Epithelial cell of proximal tubule (primary cell): ENCODE results near the gene NXF2. TPM values are rescaled to one million over a fixed set of nuclear protein-coding genes. Genes with fewer than 3 reads are reported as not detected.

Source experiments
- DNase-seq: peaks from one replicate; pipeline ENCODE4 v3.0.0-alpha.2; 2011; ENCODE audit warnings: low read depth
- H3K4me3 ChIP-seq: 2 replicates; pipeline ENCODE4 v1.5.1; 2011; ENCODE audit warnings: low read depth, mild to moderate bottlenecking, low read length
- total RNA-seq: library from RNA; depleted of rRNA; stranded (reverse); fragments of >200 nt; gene quantifications from 2 replicates; pipeline ENCODE4 v1.2.3, GENCODE V29; 2015
- TF ChIP-seq, protein P1 (sequence below): conservative IDR thresholded peaks from 2 replicates; pipeline ENCODE4 v1.5.1; 2012; ENCODE audit warnings: low read depth, mild to moderate bottlenecking, low read length

The NXF2 gene
- total RNA-seq, 1 donor from 2014 or later = not detected

DNA sequence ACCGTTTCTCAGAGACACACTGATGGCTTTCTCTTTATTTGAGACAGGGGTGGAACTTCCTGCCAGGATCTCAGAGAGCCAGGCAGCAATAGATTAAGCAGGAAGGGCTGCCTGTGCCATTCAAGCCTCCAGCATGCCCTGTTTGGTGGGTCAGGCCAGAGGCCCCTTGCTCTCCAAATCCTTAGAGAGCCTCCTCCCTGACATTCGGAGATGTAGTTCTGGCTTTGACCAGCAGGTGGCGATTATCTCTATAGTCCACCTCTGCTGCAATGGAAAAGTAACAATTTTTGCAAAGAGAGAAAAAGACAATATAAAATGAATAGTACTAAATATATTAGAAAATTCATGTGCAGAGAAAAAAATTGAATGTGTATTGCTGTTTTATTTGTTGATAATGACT is 98.9 kb downstream of the NXF2 start:
- TF ChIP-seq, protein P1, sequence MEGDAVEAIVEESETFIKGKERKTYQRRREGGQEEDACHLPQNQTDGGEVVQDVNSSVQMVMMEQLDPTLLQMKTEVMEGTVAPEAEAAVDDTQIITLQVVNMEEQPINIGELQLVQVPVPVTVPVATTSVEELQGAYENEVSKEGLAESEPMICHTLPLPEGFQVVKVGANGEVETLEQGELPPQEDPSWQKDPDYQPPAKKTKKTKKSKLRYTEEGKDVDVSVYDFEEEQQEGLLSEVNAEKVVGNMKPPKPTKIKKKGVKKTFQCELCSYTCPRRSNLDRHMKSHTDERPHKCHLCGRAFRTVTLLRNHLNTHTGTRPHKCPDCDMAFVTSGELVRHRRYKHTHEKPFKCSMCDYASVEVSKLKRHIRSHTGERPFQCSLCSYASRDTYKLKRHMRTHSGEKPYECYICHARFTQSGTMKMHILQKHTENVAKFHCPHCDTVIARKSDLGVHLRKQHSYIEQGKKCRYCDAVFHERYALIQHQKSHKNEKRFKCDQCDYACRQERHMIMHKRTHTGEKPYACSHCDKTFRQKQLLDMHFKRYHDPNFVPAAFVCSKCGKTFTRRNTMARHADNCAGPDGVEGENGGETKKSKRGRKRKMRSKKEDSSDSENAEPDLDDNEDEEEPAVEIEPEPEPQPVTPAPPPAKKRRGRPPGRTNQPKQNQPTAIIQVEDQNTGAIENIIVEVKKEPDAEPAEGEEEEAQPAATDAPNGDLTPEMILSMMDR = peak; percentile 67
- no peak overlapping the region for H3K4me3 ChIP-seq
- DNase-seq = no peak

Other genes with a start within 250 kb of the NXF2 start
- 0.65 and 3.6 TPM in 2 replicates for gene TCEAL2, start 121.5 kb upstream of the NXF2 start, total RNA-seq
- not detected in 2 replicates for gene TCEAL6, start 104.7 kb upstream of the NXF2 start, total RNA-seq
- 1.0 and 14.0 TPM in 2 replicates for gene BEX5, start 91.2 kb upstream of the NXF2 start, total RNA-seq
- gene TCP11X1, start 31.9 kb upstream of the NXF2 start, total RNA-seq = 0.07 TPM in 1 of 2 replicates, not detected in the other
- not detected in 2 replicates for gene NXF2B, start 192.8 kb downstream of the NXF2 start, total RNA-seq
- gene TCP11X2, start 224.6 kb downstream of the NXF2 start, total RNA-seq = 0.12 TPM in 1 of 2 replicates, not detected in the other